CD4-positive, alpha-beta T cell treated with Interferon gamma for 1 hour (primary cell): ENCODE results near the gene RPL41.
"Not testable (repeated sequence)": the region's sequence is repeated elsewhere in the genome, so short reads cannot be mapped to it uniquely, and the experiment has no call there.

ENCODE experiments used
- DNase-seq: peaks from one replicate; pipeline ENCODE4 v3.0.0-alpha.2; 2020

RPL41 gene

DNA sequence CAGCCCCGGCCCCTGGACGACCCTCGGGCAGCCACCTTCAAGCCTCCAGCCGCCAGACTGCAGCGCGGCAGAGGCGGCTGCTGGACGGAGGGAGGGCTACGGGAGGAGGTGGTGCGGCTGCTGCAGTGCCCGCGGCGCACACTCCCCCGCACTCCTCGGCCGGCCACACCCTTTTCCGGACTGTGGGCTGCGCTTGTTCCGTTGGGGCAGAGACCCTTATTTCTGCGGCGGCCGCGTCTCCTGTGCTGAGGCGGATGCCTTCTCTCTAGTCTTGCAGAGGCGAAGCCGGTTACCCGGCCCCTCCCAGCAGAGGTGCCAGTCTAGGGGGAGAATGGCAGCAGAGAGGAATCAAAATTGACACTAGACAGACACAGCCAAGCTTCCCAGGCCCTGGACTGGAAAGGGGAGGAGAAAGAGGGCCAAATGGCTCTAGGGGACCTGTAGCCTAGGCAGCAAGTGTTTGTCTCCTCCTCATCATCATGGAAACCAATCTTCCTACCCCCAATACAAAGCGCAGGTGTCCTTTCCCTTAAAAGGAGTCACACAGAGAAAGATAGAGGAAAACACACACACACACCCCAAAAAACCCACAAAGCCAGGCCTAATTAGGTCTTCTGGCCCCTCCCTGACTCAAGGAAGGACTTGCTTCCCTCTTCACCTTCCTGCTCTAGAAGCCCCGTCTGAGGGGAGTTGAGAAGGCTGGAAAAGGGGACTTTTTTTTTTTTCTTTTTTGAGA, 12.9 kb downstream of the RPL41 start:
- peak; percentile 78 for DNase-seq

GRCh38 chr12:56129942-56130495, 13.6 kb downstream of the RPL41 start:
- DNase-seq: no peak

- DNase-seq: no peak
These were observed 14.4 kb downstream of the RPL41 start for GRCh38 chr12:56130876-56131275.

DNA sequence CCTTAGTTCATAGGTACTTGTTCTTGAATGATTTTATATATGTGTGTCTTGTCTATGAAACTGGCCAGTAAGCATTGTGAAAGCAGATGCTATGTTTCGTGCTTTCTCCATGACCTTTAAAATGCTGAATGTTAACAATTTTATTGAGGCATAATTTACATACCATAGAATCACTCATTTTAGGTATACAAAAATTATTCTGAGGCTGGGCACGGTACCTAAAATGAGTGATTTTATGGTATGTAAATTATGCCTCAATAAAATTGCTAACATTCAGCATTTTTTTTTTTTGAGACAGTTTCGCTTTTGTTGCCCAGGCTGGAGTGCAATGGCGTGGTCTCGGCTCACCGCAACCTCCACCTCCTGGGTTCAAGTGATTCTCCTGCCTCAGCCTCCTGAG, 18.5 kb downstream of the RPL41 start:
- no peak for DNase-seq

DNA sequence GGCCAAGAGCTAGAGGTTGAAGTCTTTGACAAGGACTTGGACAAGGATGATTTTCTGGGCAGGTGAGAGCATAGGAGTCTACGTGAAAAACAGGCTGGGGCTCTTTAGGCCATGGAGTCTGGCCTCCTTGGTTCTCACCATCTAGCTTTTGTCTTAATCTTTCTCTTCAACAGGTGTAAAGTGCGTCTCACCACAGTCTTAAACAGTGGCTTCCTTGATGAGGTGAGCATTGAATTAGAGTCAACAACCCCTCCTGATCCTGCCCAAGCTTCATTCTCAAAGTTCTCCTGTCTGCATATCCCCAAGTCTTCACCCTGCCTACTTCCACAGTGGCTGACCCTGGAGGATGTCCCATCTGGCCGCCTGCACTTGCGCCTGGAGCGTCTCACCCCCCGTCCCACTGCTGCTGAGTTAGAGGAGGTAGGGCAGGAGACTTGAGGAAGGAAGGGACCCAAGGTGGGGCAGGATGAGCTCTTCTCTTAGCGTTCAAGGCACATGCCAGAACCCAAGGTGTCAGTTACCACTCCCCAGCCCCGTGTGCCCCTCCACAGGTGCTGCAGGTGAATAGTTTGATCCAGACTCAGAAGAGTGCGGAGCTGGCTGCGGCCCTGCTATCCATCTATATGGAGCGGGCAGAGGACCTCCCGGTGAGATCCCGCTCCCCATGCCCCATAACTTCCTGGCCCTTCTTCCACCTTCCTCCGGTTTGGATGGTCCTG, 21.6 kb downstream of the RPL41 start:
- no peak for DNase-seq

DNA sequence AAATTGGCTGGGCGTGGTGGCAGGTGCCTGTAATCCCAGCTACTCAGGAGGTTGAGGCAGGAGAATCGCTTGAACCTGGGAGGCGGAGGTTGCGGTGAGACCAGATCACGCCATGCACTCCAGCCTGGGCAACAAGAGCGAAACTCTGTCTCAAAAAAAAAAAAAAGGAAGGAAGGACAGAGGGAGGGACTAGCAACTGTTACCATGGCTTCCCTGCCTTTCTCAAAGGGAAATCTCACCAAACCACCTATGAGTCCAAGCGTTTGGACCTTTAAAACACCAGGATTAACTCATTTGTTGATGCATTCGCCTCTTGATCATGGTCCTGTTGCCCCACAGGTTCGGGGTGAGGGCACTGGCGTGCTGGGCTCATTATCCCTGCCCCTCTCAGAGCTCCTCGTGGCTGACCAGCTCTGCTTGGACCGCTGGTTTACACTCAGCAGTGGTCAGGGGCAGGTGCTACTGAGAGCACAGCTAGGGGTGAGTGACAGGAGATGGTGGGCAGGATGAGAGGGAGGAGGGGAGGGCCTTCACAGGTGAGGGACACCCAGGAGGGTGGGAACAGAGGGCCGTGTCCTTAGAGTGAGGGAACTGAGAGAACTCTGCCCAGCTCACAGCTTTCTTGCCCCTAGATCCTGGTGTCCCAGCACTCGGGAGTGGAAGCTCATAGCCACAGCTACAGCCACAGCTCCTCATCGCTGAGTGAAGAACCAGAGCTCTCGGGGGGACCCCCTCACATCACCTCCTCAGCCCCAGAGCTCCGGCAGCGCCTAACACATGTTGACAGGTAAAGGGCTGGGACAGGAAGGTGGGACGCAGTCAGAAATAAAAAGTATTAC, 25.7 kb downstream of the RPL41 start:
- DNase-seq: no peak

GRCh38 chr12:56143217-56143616, 26.8 kb downstream of the RPL41 start:
- no peak for DNase-seq

DNA sequence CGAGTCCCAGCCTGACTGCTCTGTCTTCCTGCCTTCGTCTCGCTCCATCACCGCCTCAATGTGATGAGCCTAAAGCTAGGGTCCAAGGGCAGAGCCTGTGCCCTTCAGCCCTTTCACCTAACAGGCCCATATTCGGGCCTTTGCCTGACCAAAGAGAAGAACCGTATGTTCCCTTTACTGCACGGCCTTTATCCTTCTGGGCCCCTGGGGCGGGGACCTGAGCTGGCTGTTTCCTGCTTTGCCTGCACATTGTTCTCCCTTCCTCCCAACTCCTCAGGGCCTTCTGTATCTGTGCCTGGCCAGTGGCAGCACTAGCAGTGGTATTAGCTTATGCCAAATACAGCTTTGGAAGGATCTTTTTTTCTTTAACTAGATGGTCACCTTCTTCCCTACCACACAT, 27.4 kb downstream of the RPL41 start:
- no peak for DNase-seq

DNA sequence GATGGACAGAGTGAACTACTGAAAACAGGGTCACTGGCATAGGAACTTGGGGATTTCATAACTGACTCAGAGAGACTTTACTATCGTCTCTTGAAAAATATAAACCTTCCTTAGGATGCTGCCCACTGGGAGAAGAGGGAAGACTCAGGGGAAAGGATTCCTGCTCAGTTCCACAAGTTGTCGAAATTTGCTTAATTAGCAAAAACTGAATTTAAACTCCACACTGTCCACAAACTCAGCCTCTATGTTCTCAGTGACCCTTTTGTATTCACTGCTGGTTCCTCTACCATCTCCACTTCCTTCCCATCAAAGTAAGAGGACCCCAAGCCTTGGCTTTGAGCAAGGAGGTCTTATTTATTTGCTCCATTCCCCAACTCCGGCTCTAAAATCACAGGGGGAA, 28.8 kb downstream of the RPL41 start:
- no peak for DNase-seq

DNA sequence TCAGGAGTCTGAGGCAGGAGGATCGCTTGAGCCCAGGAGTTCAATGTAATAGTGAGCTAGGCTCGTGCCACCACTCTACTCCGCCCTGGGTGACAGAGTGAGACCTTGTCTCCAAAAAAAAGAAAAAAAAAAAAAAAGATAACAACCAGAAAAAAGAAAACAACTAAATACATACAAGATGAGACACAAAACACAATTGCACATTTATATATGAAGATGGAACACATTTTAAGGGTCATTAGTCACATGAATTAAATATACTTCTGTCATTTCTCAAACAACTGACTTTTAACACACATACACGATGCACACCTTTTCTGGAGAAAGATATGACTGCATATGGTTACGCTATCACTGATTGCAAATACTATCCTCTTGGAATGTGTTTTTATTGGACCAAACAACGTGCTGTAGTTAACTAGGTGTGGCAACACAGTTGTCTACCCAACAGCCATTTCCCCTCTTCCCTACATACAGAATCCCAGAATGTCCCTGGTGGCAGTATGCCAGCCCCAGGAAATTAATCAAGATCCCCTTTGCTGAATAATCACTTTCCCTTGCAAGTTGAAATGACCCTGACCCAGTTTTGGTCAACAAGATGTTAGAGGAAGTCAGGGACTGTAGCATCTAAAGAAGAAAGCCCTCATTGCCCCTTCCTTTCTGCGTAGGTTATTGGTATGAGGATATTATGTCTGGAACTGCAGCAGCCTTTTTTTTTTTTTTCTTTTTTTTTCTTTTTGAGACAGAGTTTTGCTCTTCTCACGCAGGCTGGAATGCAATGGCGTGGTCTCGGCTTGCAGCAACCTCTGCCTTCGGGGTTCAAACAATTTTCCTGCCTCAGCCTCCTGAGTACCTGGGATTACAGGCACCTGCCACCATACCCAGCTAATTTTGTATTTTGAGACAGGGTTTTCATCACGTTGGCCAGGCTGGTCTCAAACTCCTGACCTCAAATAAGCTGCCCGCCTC, 30.3 kb downstream of the RPL41 start:
- no peak for DNase-seq

GRCh38 chr12:56150563-56150962, 34.1 kb downstream of the RPL41 start:
- no peak for DNase-seq

- peak; percentile 52 for DNase-seq
These were observed 35.3 kb downstream of the RPL41 start for GRCh38 chr12:56151672-56152131.

DNA sequence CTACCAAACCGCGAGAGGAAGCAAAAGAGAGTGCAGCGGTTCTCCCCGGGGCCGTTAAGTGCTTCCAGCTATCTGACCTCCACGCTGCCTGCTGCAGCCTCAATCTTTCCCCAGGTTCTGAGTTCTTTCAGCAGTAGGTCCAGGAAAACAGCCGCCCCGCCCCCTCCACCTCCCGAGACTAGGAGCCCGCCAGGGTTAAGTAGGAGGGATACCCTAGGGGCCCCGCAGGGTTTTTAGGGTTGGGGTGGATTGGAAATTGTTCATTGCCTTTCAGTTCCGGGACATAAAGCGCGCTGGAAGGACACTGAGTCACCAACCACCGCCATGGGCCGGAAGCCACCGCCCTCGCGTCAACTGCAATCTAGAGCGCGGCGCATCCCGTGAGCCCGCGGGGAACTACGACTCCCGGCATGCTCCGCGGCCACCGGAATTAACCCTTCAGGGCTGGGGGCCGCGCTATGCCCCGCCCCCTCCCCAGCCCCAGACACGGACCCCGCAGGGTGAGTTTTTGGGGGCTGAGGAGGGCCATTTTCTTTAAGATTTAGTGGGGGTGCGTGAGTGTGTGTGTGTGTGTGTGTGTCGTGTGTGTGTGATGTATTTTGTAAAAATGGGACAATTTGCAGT, 35.8 kb downstream of the RPL41 start, which contains the start of gene MYL6B:
TSS of gene MYL6B (plus strand) at position 456 of the 624 bp plus-strand sequence. CDS start 1,332 bp downstream, outside the sequence.
- peak; percentile 87 for DNase-seq

- no peak for DNase-seq
These were observed 36.6 kb downstream of the RPL41 start for GRCh38 chr12:56152756-56153677.

- DNase-seq: no peak
These were observed 37.2 kb downstream of the RPL41 start for GRCh38 chr12:56153678-56154065.

- DNase-seq: no peak
These were observed 37.9 kb downstream of the RPL41 start for GRCh38 chr12:56154246-56154771.

GRCh38 chr12:56154818-56155217, 38.4 kb downstream of the RPL41 start:
- no peak for DNase-seq

DNA sequence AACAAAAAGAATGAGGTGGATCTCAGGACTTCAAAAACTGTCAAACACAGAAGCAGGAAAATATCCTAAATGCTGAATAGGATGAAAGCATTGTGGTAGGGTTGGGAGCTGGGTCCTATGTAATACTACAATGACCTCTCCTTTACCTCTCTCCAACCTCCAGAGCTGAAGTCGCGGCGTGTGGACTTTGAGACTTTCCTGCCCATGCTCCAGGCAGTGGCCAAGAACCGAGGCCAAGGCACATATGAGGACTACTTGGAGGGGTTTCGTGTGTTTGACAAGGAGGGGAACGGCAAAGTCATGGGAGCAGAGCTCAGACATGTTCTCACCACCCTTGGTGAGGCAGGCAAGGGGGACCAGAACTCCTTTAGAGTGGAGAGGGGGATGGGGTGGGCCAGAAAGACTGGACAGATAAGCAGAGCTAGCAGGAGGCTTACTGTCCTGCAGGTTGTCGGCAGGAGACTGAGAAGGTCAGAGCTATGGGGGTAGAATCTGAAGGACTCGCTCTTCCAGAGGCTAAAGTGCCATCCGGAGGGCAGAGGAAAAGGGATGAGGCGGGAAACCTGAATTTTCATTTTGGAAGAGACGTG, 38.9 kb downstream of the RPL41 start:
- no peak for DNase-seq

DNA sequence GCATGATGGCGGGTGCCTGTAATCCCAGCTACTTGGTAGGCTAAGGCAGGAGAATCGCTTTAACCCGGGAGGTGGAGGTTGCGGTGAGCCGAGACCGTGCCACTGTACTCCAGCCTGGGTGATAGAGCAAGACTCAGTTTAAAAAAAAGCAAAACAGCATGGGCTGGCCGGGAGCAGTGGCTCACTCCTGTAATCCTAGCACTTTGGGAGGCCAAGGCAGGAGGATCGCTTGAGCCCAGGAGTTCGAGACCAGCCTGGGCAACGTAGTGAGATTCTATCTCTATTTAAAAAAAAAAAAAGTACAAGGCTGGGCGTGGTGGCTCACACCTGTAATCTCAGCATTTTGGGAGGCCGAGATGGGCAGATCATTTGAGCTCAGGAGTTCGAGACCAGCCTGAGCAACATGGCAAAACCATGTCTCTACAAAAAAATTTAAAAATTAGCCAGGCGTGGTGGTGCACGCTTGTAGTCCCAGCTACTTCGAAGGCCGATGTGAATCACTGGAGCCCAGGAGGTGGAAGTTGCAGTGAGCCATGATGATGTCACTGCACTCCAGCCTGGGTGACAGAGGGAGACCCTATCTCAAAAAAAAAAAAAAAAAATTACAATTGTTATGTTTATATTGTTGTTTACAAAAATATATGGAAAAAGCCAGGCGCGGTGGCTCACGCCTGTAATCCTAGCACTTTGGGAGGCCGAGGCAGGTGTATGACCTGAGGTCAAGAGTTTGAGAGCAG, 40.2 kb downstream of the RPL41 start:
- DNase-seq: not testable (repeated sequence)
